LHCN-M2 (cell line): Measurements from ENCODE around the gene TUBGCP6. TPM values are rescaled to one million over a fixed set of nuclear protein-coding genes. Genes with fewer than 3 reads are reported as not detected.

Source experiments
- DNase-seq: peaks from one replicate; pipeline ENCODE4 v3.0.0-alpha.2; 2012; ENCODE audit warnings: low read depth
- polyA plus RNA-seq: library from polyadenylated mRNA; unstranded; fragments of >200 nt; gene quantifications from one replicate; pipeline ENCODE4 v1.2.1, GENCODE V29; 2012; ENCODE audit warnings: missing spikeins
- total RNA-seq: library from RNA; depleted of rRNA; stranded (reverse); fragments of >200 nt; gene quantifications from 2 replicates; pipeline ENCODE4 v1.2.3, GENCODE V29; 2014; rRNA removed

Gene TUBGCP6
- 29.8 and 34.6 TPM in 2 replicates for total RNA-seq
- 10.2 TPM for polyA plus RNA-seq

- DNase-seq = peak; percentile 89
Observed at GRCh38 chr22:50244420-50245213, at the start of gene TUBGCP6. Gene TUBGCP6 (minus strand): TSS chr22:50245023. CDS start chr22:50244459, 564 bp downstream.

GRCh38 chr22:50294319-50294656 is 49.5 kb upstream of the TUBGCP6 start:
- DNase-seq = no peak

GRCh38 chr22:50293441-50294318 is 48.9 kb upstream of the TUBGCP6 start:
- DNase-seq = peak; percentile 74

- no peak for DNase-seq
Observed at GRCh38 chr22:50292643-50293440, 48.0 kb upstream of the TUBGCP6 start.

GRCh38 chr22:50289942-50290630 is 45.3 kb upstream of the TUBGCP6 start:
- DNase-seq = no peak

- DNase-seq = no peak
Observed at GRCh38 chr22:50289151-50289941, 44.5 kb upstream of the TUBGCP6 start.

GRCh38 chr22:50287731-50288130 is 42.9 kb upstream of the TUBGCP6 start:
- DNase-seq = no peak

GRCh38 chr22:50286701-50287318 is 42.0 kb upstream of the TUBGCP6 start:
- no peak for DNase-seq

GRCh38 chr22:50286275-50286674 is 41.5 kb upstream of the TUBGCP6 start:
- no peak for DNase-seq

GRCh38 chr22:50285568-50286229 is 40.9 kb upstream of the TUBGCP6 start:
- DNase-seq = no peak

GRCh38 chr22:50284479-50284878 is 39.7 kb upstream of the TUBGCP6 start:
- no peak for DNase-seq

GRCh38 chr22:50283821-50284220 is 39.0 kb upstream of the TUBGCP6 start:
- no peak for DNase-seq

- peak; percentile 80 for DNase-seq
Observed at GRCh38 chr22:50282361-50283155, 37.7 kb upstream of the TUBGCP6 start.

- DNase-seq = no peak
Observed at GRCh38 chr22:50281957-50282356, 37.1 kb upstream of the TUBGCP6 start.

- DNase-seq = no peak
Observed at GRCh38 chr22:50281384-50281760, 36.5 kb upstream of the TUBGCP6 start.

GRCh38 chr22:50280708-50281383 is 36.0 kb upstream of the TUBGCP6 start:
- no peak for DNase-seq

GRCh38 chr22:50280022-50280707 is 35.3 kb upstream of the TUBGCP6 start:
- no peak for DNase-seq
